ENCODE results near the gene ARSB. TPM values are rescaled to one million over a fixed set of nuclear protein-coding genes. Genes with fewer than 3 reads are reported as not detected.

ARSB gene
- total RNA-seq, 4 donors from 2014 or later, result 23.0 to 109 (median 52.6) TPM

DNA sequence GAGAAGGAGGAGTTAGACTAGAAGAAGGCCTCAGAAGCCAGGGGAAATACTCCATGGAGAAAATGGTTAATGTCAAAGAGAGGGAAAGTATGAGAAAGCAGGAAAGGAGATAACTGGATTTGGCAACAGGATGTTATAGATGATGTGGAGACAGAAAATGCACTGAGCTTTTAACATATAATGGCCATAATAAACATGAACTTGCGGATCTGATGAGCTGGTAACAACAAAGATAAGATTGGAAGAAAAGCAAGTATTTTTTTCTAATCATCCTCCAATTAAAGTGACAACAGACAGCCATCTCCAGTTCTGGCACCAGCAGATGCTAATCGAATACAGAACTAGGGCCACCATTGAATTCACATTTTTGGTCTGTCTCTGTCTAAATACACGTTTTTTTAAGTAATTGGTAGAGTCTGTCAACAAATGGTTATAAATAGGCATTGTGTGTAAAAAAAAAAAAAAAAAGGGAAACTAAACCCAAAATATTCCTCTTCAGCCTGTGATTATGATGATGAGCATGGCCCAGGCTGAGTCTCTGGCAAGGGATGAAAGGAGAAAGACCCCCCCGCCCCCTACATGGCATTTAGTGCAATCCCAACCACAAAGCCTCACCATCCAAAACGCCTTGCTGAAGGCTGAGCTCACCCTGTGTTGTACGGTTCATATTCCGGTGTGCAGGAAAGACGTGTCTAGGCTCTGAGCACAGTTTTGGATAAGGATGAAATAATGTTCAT is 187.0 kb downstream of the ARSB start:
- peaks cover 0 to 3% (median 0%) of the 10 kb centered on the region in 3 donors for H3K4me1 ChIP-seq
- H3K4me3 ChIP-seq, result no peak overlapping the region
- H3K27me3 ChIP-seq, result no peaks in the 10 kb centered on the region
- no peak for ATAC-seq
- no peak overlapping the region for H3K27ac ChIP-seq
- H3K9me3 ChIP-seq, result no peaks in the 10 kb centered on the region
- TF ChIP-seq, protein P1, sequence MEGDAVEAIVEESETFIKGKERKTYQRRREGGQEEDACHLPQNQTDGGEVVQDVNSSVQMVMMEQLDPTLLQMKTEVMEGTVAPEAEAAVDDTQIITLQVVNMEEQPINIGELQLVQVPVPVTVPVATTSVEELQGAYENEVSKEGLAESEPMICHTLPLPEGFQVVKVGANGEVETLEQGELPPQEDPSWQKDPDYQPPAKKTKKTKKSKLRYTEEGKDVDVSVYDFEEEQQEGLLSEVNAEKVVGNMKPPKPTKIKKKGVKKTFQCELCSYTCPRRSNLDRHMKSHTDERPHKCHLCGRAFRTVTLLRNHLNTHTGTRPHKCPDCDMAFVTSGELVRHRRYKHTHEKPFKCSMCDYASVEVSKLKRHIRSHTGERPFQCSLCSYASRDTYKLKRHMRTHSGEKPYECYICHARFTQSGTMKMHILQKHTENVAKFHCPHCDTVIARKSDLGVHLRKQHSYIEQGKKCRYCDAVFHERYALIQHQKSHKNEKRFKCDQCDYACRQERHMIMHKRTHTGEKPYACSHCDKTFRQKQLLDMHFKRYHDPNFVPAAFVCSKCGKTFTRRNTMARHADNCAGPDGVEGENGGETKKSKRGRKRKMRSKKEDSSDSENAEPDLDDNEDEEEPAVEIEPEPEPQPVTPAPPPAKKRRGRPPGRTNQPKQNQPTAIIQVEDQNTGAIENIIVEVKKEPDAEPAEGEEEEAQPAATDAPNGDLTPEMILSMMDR (IDR thresholded peaks at IDR 0.05), result no peak
- TF ChIP-seq EP300 (IDR thresholded peaks at IDR 0.05), result no peak
- TF ChIP-seq POLR2A (IDR thresholded peaks at IDR 0.05), result no peak
- TF ChIP-seq POLR2AphosphoS5 (IDR thresholded peaks at IDR 0.05), result no peak
- H3K36me3 ChIP-seq, result no peaks in the 10 kb centered on the region
- WGBS, 2 donors (ENCODE audit: low coverage in 1 of 2), result 74 to 80% methylated on average over 2 to 8 of the region's 8 CpGs

- Histone ChIP-seq H3K27ac (no peak overlapping the region), H3K27me3 (no peaks in the 10 kb centered on the region), H3K4me3 (no peak overlapping the region), H3K36me3 (no peaks in the 10 kb centered on the region), H3K9me3 (no peaks in the 10 kb centered on the region), H3K4me1 (no peaks in the 10 kb centered on the region)
- TF ChIP-seq, protein P1 (IDR thresholded peaks at IDR 0.05), result no peak
- TF ChIP-seq POLR2AphosphoS5 (IDR thresholded peaks at IDR 0.05), result no peak
- no peak for TF ChIP-seq POLR2A (IDR thresholded peaks at IDR 0.05)
- no peak for TF ChIP-seq EP300 (IDR thresholded peaks at IDR 0.05)
- WGBS, 2 donors (ENCODE audit: low coverage in 1 of 2), result 94 to 100% methylated on average over 2 of the region's 2 CpGs
- no peak for ATAC-seq
These were observed 189.4 kb downstream of the ARSB start for GRCh38 chr5:78795757-78796156.

DNA sequence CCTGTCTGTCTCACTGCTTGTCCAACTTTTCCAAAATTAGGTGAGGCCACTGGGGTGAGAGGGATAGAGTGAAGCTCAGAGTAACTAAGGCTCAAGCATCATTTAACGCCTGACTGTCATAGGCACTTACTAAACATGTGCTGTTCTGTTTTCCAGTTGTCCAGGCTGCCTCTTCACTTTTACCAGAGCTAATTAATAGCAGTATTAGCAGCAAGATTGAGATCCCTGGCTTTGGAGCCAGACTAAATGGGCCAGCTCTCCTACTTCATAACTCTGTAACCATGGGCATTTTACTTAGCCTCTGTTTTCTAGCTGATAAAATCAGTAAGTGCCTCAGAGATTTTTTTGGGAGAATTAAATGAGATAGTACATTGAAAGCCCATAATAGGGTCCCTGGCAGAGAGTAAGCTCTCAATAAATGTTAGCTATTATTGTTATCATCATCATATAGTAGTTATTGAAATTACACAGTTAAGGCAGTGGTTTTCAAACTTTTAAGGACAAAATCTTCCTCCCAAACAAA is 190.4 kb downstream of the ARSB start:
- H3K27ac ChIP-seq, result no peak overlapping the region
- H3K4me3 ChIP-seq, result no peak overlapping the region
- TF ChIP-seq EP300 (IDR thresholded peaks at IDR 0.05) (no peak), POLR2AphosphoS5 (IDR thresholded peaks at IDR 0.05) (no peak), POLR2A (IDR thresholded peaks at IDR 0.05) (no peak)
- TF ChIP-seq, protein P1 (IDR thresholded peaks at IDR 0.05), result no peak
- no peaks in the 10 kb centered on the region for H3K36me3 ChIP-seq
- no peaks in the 10 kb centered on the region for H3K9me3 ChIP-seq
- 88 to 100% methylated on average over 1 of the region's 1 CpG for WGBS, 2 donors (ENCODE audit: low coverage in 1 of 2)
- H3K27me3 ChIP-seq, result no peaks in the 10 kb centered on the region
- no peaks in the 10 kb centered on the region for H3K4me1 ChIP-seq
- no peak for ATAC-seq

DNA sequence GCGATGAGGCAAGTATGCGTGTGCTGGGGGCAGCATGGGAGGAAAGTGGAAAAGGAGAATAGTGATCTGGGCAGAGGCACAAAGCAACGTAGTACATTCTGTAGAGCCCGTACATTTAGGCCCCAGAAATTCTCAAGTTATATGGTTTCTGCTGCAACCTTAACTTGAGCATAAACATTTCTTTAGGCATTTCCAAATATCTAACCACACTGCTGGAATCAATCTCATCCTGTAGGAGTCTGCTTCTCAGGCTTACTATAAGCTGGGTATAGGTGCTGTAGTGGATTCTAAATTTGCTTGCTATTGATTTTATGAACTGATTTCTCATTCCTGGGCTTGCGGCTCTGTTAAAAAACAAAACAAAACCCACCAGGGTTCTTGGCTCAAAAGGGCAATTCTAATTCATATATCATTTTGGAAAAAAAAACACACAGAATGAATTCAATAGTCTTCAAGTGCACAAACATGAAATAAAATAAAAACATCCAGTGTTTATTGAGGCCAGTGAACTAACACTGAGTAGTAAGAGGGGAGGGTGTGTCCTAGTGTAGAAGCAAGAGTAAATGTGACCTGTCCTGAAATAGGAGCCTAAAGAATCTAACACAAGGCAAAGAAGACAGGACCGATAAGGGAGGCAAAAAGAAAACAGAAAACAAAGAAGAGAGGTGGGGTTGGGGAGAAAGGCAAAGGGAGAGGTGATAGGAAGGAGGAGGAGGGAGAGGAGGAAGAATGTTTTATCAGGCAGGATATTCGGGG is 191.0 kb downstream of the ARSB start:
- no peak for ATAC-seq
- Histone ChIP-seq H3K4me1 (no peaks in the 10 kb centered on the region), H3K27ac (no peak overlapping the region), H3K27me3 (no peaks in the 10 kb centered on the region), H3K36me3 (no peaks in the 10 kb centered on the region), H3K4me3 (no peak overlapping the region), H3K9me3 (no peaks in the 10 kb centered on the region)
- TF ChIP-seq, protein P1 (IDR thresholded peaks at IDR 0.05), result no peak
- TF ChIP-seq POLR2AphosphoS5 (IDR thresholded peaks at IDR 0.05), result no peak
- 87 to 95% methylated on average over 6 to 7 of the region's 7 CpGs for WGBS, 2 donors (ENCODE audit: low coverage in 1 of 2)

Measured in gastroesophageal sphincter (tissue), 4 donors.